Kidney glomerular epithelial cell (primary cell): ENCODE data around the gene MYO7A.

Source experiments
- DNase-seq: peaks from one replicate; lab custom pipeline; 2025; lab: John Stamatoyannopoulos, UW

Gene MYO7A

DNA sequence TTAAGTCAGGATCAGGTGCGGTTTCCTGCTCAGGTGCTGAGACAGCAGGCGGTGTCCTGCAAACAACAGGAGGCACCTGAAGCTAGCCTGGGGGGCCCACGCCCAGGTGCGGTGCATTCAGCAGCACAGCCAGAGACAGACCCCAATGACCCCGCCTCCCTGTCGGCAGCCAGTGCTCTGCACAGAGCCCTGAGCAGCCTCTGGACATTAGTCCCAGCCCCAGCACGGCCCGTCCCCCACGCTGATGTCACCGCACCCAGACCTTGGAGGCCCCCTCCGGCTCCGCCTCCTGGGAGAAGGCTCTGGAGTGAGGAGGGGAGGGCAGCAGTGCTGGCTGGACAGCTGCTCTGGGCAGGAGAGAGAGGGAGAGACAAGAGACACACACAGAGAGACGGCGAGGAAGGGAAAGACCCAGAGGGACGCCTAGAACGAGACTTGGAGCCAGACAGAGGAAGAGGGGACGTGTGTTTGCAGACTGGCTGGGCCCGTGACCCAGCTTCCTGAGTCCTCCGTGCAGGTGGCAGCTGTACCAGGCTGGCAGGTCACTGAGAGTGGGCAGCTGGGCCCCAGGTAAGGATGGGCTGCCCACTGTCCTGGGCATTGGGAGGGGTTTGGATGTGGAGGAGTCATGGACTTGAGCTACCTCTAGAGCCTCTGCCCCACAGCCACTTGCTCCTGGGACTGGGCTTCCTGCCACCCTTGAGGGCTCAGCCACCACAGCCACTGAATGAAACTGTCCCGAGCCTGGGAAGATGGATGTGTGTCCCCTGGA, at the start of gene MYO7A:
Gene MYO7A (plus strand): TSS at position 327 of the 772 bp plus-strand sequence. CDS start 2,389 bp downstream, outside the sequence.
- no peak for DNase-seq

GRCh38 chr11:77079666-77080065, 48.4 kb upstream of the MYO7A start:
- DNase-seq: no peak

DNA sequence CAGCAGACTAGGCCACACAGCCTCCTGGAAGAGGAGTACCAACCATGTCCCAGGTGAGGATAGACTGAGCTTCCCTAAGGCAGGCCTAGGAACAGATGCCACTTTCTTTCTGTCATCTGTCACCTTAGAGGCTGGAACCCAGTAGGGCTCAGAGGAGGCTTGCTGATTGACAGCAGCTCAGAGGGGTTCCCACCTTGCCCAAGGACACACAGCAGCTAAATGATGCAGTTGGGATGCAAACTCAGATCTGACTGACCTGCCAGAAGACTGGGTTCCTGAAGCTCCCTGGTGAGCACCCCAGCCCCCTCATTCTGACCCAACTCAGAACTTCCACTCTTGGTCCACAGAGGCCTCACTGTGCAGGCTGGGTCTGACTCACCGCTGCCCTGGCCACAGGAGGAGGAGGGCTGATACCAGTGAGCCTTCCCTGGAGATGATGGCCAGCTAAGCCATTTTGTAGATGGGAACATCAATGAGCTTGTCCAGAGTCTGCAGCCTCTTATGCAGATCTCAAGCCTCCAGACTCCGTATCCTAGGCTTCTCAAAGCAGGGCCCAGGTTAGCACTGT, 47.3 kb upstream of the MYO7A start:
- DNase-seq: no peak

DNA sequence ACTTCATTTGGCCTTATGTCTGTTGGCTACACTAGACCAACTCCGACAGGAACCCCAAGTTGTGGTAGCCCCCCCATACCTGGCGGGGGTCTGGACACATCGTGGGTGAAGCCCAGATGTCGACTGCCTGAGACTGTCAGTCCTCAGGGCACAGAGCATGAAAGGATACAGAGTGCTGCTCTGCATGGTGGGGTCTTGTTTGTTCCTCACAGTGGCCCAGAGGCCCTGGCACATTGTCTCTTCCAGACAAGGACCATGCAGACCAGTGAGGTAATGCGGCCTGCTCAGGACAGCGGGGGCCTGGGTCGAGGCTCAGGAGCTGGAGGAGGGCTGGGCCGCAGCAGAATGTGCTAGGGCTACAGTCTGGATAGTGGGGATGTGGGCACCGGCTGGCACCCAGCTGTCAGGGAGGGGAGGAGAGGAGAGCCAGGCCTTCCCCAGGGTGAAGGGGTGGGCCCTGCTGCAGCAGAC, 46.6 kb upstream of the MYO7A start:
- DNase-seq: no peak

DNA sequence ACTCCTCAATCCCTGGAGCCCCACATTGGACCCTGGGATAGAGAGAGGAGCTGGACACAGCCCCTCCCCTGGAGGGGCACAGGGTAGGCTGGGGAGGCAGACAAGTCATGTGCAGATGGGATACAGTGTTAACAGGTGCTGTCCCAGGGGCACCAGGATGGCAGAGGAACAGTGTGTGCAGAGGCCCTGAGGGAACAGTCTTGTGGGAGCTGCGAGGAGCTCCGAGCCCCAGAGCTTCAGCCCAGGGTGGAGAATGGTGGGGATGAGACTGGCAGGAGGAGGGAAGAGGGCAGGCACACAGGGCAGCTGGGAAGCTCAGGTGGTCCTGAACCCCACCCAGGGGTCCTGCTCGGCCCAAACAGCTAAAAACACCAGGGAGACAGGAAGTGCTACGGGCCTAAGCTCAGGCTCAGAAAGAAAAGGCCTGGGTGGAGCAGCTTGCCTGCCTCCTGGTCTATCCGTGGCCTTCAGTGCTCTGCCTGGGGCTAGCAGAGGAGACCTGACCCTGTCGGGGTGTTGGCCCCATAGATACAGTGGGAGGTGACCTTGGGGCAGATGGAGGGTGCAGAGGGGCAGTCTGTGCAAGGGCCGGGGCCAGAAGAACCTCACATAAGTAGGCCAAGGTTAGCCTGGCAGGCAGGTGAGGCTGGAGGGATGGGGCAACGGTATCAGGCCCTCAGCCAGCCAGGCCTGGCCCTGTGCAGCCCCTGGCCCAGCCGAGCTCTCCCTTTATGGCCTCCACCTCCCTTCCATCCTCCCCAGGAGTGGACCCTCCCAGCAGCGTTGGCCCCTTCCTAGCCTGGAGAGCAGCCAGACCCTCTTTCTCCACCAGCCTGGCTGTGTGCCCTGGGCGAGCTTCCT, 45.8 kb upstream of the MYO7A start:
- no peak for DNase-seq

DNA sequence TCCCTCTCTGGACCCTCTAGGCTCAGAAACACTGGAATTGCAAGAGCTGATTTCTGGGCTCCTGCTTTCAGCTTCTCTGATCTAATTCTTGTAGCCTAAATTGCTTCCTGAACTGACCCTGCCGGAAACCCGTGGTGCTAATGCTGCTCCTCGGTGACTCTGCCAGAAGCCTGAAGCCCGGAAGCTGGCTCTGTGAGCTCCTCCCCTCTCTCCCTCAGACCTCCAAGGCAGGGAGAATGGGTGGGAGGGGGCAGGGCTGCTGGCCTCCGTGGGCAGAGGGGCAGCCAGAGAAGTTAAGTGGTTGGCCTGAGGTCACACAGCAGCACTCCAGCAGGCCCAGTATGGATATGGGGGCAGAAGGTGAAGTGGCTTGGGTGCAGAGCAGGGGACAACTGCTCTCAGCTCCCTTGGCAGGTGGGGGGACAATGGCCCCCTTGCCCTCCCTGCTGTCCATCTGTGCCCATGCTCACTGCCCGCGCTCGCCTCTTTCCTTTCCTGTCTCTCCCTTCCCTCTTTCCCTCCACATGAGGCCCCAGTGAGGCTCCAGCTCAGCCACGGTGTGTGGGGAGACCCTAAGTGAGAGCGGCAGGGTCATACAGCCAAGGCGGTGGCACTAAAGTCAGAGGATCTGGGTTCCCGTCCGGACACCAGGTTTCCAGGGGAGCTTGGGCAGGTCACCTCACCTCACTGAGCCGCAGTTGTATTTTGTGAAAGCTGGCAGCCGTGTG, 45.0 kb upstream of the MYO7A start:
- no peak for DNase-seq

- no peak for DNase-seq
Measured at GRCh38 chr11:77083566-77084245, 44.3 kb upstream of the MYO7A start.

DNA sequence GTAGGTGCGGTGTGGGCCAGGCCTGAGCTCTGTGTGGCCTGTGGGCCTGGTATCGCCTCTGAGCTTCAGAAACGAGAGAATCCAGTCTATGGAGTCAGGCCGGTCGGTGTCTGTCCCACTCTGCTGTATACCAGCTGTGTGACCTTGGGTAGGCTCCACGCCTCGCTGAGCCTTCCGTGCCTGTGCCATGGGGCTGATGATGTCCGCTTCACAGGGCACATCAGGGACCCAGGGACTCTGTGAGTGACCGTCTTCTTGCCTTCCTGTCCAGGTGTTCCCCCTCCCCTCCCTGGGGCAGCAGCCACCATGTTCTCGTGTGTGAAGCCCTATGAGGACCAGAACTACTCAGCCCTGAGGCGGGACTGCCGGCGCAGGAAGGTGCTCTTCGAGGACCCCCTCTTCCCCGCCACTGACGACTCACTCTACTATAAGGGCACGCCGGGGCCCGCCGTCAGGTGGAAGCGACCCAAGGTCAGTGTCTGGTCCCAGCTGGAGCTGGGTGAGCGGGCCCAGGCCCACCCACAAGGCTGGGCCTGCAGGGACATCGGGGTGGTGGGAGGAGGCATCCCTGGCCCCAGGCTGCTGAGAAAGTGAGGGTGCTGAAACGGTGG, 43.4 kb upstream of the MYO7A start:
- DNase-seq: no peak

DNA sequence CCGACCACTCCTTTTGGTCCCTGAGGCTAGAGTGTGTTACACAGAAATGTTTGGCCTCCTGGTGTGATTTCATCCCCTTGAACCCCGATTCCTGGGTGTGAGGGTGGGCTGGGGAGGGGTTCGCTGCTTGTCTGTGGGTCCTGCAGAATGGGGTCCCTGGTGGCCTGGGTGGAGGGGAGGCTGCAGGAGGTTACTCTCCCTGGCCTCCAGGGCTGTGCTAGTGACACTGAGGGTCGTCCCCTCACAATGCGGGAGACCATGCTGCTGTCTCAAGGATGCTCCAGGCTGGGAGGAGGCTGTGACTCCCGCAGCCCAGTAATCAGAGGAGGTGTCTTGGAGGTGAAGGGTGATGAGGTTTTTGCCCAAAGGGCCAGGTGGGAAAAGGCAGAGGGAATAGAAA, 42.4 kb upstream of the MYO7A start:
- no peak for DNase-seq

- DNase-seq: no peak
Measured at GRCh38 chr11:77086521-77087472, 41.2 kb upstream of the MYO7A start.

GRCh38 chr11:77087723-77088225, 40.3 kb upstream of the MYO7A start:
- DNase-seq: no peak

DNA sequence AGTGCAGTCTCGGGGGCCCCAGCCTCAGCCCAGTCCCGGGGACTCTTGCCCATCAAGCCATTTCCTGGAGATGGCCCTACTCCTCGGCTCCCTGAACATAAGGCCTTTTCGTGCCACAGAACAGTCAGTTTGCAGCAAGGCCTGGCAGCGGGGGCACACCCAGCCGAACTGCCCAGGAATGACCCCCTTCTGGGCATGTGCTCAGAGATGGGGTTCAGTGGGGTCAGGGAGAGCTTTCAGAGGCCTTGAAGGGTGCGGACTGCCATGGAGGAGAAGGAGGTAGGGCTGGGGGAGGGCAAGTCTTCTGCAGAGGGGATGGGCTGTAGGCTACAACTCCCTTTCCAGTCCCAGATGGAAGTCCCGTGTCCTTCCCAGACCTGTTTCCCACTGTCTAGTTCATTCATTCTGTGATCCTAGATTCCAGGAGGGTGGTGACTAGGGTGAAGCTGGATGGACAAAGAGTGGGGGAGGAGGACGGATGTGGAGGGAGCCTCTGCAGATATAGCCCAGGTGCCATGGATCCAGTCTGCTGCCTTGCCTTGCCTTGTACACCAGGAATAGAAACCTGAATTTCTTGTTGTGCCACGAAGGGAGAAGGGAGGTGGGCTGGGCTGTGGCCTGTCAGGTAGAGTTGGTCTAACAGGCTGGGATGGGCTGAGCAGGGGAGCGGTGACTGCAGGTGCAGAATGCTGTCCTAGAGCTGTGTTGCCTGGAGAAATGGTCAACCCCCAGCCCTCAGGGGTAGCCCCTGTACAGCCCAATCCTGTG, 39.6 kb upstream of the MYO7A start:
- DNase-seq: no peak

GRCh38 chr11:77089004-77089545, 39.0 kb upstream of the MYO7A start:
- no peak for DNase-seq

GRCh38 chr11:77090046-77090372, 38.0 kb upstream of the MYO7A start:
- DNase-seq: no peak

DNA sequence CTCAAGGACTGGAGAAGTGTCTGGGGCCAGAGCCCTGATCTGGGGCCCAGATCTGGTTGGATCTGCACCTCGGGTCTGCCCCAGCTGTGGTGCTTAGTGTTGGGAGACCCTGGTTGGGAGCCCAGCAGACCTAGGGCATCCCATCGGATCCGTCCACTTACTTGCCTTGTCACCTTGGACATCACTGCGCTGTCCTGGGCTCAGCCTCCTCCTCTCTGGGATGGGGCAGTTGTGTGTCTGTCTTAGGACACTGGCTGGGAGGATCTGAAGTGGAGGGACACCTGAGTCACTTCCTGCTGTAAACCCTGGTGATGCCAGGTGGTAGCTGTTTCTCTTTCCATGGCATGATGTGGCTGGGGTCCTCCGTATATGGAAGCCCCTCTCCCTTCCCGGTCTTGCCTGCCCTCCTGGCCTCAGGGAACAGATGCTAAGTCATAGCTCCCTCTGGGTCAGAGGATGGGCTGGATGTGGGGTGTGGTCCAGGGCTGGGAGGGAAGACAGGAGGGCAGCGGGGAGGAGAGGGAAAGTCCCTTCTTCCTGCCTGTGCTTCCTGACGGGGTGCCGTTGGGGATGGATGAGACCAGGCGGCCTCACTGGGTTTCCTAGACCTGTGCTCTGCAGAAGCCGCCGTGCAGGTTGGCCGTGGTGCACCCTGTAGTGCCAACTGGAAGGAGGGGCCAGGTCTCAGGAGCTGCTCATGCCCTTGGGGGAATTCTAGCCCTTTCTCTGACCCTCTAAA, 37.5 kb upstream of the MYO7A start:
- DNase-seq: no peak

GRCh38 chr11:77091146-77091940, 36.7 kb upstream of the MYO7A start:
- DNase-seq: peak; percentile 63

DNA sequence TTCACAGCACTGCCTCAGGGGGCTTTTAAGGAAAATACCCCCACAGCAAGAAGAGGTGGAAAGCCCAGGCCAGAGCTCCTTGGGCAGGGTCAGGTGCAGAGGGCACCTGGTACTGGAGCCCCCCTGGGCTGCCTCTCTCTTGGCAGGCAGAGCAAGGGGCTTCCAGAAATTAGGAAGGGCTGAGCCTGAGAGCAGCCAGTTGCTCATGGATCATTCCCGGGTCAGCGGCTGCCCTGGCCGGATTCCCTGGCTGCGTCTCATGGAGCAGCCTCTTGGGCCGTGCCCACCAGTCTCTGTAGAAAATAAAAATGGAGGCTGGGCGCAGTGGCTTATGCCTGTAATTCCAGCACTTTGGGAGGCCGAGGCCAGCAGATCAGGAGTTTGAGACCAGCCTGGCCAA, 35.7 kb upstream of the MYO7A start:
- DNase-seq: no peak
